Measurements from ENCODE around the gene NABP1.

Gene NABP1

GRCh38 chr2:191713837-191714236 is 35.9 kb downstream of the NABP1 start:
- DNase-seq = no peak

- no peak for DNase-seq
Measured at GRCh38 chr2:191714925-191715324, 37.0 kb downstream of the NABP1 start.

DNA sequence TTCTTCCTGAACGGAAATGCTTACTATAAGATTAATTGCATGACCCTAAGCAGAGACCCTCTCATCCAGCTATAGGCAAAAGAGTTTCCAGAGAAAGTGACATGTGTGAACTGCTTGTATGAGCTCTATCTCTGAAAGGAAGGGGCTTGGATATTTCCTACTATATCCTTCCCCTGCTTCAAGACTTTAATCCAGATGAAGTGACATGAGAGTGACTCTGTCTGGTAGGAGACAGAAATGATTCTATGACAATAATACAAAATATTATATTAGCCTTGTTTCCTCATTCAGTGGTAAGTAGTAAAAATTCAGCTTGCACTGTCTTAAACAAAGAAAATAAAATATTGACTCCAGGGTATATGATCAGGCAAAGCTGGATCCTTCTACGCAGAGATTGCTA is 37.5 kb downstream of the NABP1 start:
- no peak for DNase-seq

GRCh38 chr2:191719261-191719660 is 41.3 kb downstream of the NABP1 start:
- DNase-seq = no peak

- DNase-seq = no peak
Measured at GRCh38 chr2:191719938-191720337, 42.0 kb downstream of the NABP1 start.

GRCh38 chr2:191721331-191721730 is 43.4 kb downstream of the NABP1 start:
- no peak for DNase-seq

DNA sequence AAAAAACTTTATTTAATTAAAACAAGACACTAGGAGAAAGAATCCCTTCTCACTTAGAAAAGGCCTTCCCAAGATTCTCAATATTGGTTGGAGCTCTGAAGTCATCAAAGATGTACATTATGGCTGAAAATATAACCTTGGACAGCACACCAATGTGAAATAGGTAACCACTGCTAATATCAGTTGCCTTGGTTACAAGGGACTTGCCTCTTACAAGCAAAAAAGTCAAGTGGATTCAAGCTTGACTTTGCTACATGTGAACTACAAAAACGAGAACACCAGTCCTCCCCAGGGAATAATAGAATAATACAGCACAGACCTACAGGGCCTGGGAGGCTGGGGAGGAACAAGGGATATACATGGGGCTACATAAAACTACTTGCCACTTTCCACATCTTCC is 46.1 kb downstream of the NABP1 start:
- DNase-seq = no peak

- no peak for DNase-seq
Measured at GRCh38 chr2:191728750-191729624, 51.1 kb downstream of the NABP1 start.

- DNase-seq = no peak
Measured at GRCh38 chr2:191730263-191730662, 52.3 kb downstream of the NABP1 start.
